K562 (cell line): ENCODE data around the gene CHCHD1. TPM values are rescaled to one million over a fixed set of nuclear protein-coding genes. Genes with fewer than 3 reads are reported as not detected.

ENCODE experiments used
- ELF2 ChIP-seq: fragments of 250-450 bp; sonication (Bioruptor Pico); IDR thresholded peaks from 2 replicates; pipeline ENCODE4 v1.5.0; 2021; ENCODE audit warnings: mild to moderate bottlenecking
- HDGF ChIP-seq: fragments of 450-650 bp; IDR thresholded peaks from 2 replicates; pipeline ENCODE4 v1.6.1; 2016
- HIVEP1 ChIP-seq: fragments of 250-450 bp; sonication (Bioruptor Pico); IDR thresholded peaks from 2 replicates; pipeline ENCODE4 v1.4.0; 2020; ENCODE audit warnings: mild to moderate bottlenecking
- KHSRP ChIP-seq: fragments of 450-650 bp; IDR thresholded peaks from 2 replicates; pipeline ENCODE4 v1.6.1; 2017
- L3MBTL2 ChIP-seq: fragments of 450-650 bp; IDR thresholded peaks from 2 replicates; pipeline ENCODE4 v1.6.1; 2016; ENCODE audit warnings: mild to moderate bottlenecking, moderate library complexity
- NFRKB ChIP-seq: fragments of 450-650 bp; IDR thresholded peaks from 2 replicates; pipeline ENCODE4 v1.6.1; 2016; ENCODE audit warnings: low read depth
- NR2F6 ChIP-seq: fragments of 450-650 bp; formaldehyde crosslinking; IDR thresholded peaks from 2 replicates; pipeline ENCODE4 v1.4.0; 2020; ENCODE audit warnings: mild to moderate bottlenecking
- POLR3G ChIP-seq: IDR thresholded peaks from 2 replicates; pipeline ENCODE4 v1.6.1; 2011; ENCODE audit not compliant: insufficient read length, insufficient replicate concordance; ENCODE audit errors: extremely low read depth
- TAF7 ChIP-seq: fragments of 450-650 bp; IDR thresholded peaks from 2 replicates; pipeline ENCODE4 v1.6.1; 2016; ENCODE audit warnings: missing genetic modification characterization, missing compliant biosample characterization
- TCF7L2 ChIP-seq: fragments of 150-350 bp; IDR thresholded peaks from 2 replicates; pipeline ENCODE4 v1.6.1; 2016; ENCODE audit warnings: low read depth, mild to moderate bottlenecking, low read length, moderate library complexity
- ZBED1 ChIP-seq: IDR thresholded peaks from 2 replicates; pipeline ENCODE4 v1.6.1; 2014
- ZNF143 ChIP-seq: sonication (generic); formaldehyde crosslinking; IDR thresholded peaks from 2 replicates; pipeline ENCODE4 v1.9.0; 2022; ENCODE audit warnings: mild to moderate bottlenecking, missing genetic modification reagents
- polyA plus RNA-seq, 8 experiments: library from polyadenylated mRNA; depleted of rRNA in 4 of 8; stranded (reverse) in 5 of 8; unstranded in 3 of 8; fragments of >200 nt; fragmentation: Nextera tagmentation in 2 of 8; fragmentation: Illumina TruSeq in 1 of 8; extraction: Ambion mirVana in 2 of 8; extraction: Trizol in 1 of 8; gene quantifications; 2 replicates each; pipeline versions ENCODE4 v1.2.1 to v1.2.3, GENCODE V29; 2011 to 2014; ENCODE audit warnings: inconsistent platforms in 1 of 8, missing spikeins in 1 of 8
- total RNA-seq, 7 experiments: library from RNA; depleted of rRNA in 6 of 7; stranded (reverse); fragments of >200 nt in 6 of 7; fragmentation: Illumina TruSeq in 2 of 7; extraction: Trizol in 2 of 7; gene quantifications; 2 replicates each; pipeline versions ENCODE4 v1.2.1 to v1.2.3, GENCODE V29; 2011 to 2021; ENCODE audit warnings: low replicate concordance in 1 of 7
- TF ChIP-seq, protein P1 (sequence below): fragments of 250-450 bp; sonication (Bioruptor Pico); IDR thresholded peaks from 2 replicates; pipeline ENCODE4 v1.8.0; 2022; ENCODE audit warnings: moderate library complexity, mild to moderate bottlenecking, inconsistent platforms
- TF ChIP-seq, protein P2 (sequence below): fragments of 150-350 bp; IDR thresholded peaks from 2 replicates; pipeline ENCODE4 v1.6.1; 2014; ENCODE audit warnings: low read depth, mild to moderate bottlenecking, low read length, borderline replicate concordance
- TF ChIP-seq, protein P3 (sequence below), 2 experiments: fragments of 450-650 bp; IDR thresholded peaks; 2 replicates each; pipeline ENCODE4 v1.6.1; 2018; ENCODE audit warnings: mild to moderate bottlenecking in 2 of 2, low read depth in 1 of 2; ENCODE audit not compliant: partially characterized antibody in 2 of 2
- TF ChIP-seq, protein P4 (sequence below): conservative IDR thresholded peaks from 2 replicates; pipeline ENCODE4 v1.6.1; 2011; ENCODE audit warnings: low read depth, mild to moderate bottlenecking, low read length; ENCODE audit not compliant: control insufficient read depth

The CHCHD1 gene
- total and polyA plus RNA-seq, 9 of the 15 experiments (the other 6 are each of a cell fraction or from before 2014, with no cell fraction given) = 52.9 to 126 (median 83.4) TPM

DNA sequence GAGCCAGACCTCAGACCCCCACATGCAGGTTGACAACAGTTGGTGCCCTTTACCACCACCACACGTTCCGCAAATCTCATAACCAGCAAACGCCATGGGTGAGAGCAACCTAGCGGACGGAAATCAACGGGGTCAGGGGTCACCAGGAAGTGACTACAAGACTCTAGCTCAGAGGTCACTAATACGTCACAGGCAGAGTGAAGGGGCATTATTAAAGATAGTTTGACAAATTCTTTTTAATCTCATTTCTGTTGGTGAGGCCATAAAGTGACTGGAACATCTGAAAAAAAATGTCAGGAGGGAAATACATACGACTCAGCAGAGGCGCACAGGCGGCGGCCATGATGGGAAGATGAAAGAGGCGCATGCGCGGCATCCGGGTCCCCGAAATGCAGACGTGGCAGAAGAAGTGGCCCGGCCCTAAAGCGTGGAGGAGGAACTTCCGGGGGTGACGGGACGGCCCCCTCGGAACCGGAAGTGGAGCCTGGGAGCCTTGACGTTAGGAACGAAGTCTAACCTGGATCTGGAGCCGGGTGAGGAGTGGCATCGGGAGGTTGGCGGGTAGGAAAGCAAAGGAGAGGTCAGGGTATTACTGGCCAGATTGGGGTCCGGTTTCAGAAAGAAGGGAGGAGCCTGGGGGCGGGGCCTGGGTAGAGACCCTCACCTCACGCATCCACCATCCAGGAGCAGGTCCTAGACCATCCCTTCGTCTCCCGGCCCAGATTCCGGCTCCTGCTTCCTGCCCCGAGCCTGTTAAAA is 37.8 kb upstream of the CHCHD1 start, which contains the start of gene SEC24C (continued):
- TF ChIP-seq, protein P1, sequence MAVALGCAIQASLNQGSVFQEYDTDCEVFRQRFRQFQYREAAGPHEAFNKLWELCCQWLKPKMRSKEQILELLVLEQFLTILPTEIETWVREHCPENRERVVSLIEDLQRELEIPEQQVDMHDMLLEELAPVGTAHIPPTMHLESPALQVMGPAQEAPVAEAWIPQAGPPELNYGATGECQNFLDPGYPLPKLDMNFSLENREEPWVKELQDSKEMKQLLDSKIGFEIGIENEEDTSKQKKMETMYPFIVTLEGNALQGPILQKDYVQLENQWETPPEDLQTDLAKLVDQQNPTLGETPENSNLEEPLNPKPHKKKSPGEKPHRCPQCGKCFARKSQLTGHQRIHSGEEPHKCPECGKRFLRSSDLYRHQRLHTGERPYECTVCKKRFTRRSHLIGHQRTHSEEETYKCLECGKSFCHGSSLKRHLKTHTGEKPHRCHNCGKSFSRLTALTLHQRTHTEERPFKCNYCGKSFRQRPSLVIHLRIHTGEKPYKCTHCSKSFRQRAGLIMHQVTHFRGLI (CRISPR knock-in tag) = peak; percentile 58; the same call in 1 of the 2 replicates
- TF ChIP-seq NFRKB = peak; percentile 99
- TF ChIP-seq, protein P2, sequence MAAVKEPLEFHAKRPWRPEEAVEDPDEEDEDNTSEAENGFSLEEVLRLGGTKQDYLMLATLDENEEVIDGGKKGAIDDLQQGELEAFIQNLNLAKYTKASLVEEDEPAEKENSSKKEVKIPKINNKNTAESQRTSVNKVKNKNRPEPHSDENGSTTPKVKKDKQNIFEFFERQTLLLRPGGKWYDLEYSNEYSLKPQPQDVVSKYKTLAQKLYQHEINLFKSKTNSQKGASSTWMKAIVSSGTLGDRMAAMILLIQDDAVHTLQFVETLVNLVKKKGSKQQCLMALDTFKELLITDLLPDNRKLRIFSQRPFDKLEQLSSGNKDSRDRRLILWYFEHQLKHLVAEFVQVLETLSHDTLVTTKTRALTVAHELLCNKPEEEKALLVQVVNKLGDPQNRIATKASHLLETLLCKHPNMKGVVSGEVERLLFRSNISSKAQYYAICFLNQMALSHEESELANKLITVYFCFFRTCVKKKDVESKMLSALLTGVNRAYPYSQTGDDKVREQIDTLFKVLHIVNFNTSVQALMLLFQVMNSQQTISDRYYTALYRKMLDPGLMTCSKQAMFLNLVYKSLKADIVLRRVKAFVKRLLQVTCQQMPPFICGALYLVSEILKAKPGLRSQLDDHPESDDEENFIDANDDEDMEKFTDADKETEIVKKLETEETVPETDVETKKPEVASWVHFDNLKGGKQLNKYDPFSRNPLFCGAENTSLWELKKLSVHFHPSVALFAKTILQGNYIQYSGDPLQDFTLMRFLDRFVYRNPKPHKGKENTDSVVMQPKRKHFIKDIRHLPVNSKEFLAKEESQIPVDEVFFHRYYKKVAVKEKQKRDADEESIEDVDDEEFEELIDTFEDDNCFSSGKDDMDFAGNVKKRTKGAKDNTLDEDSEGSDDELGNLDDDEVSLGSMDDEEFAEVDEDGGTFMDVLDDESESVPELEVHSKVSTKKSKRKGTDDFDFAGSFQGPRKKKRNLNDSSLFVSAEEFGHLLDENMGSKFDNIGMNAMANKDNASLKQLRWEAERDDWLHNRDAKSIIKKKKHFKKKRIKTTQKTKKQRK = 0 out of 2 replicates have a peak, but pooled peaks have one; percentile 31
- TF ChIP-seq, protein P3, sequence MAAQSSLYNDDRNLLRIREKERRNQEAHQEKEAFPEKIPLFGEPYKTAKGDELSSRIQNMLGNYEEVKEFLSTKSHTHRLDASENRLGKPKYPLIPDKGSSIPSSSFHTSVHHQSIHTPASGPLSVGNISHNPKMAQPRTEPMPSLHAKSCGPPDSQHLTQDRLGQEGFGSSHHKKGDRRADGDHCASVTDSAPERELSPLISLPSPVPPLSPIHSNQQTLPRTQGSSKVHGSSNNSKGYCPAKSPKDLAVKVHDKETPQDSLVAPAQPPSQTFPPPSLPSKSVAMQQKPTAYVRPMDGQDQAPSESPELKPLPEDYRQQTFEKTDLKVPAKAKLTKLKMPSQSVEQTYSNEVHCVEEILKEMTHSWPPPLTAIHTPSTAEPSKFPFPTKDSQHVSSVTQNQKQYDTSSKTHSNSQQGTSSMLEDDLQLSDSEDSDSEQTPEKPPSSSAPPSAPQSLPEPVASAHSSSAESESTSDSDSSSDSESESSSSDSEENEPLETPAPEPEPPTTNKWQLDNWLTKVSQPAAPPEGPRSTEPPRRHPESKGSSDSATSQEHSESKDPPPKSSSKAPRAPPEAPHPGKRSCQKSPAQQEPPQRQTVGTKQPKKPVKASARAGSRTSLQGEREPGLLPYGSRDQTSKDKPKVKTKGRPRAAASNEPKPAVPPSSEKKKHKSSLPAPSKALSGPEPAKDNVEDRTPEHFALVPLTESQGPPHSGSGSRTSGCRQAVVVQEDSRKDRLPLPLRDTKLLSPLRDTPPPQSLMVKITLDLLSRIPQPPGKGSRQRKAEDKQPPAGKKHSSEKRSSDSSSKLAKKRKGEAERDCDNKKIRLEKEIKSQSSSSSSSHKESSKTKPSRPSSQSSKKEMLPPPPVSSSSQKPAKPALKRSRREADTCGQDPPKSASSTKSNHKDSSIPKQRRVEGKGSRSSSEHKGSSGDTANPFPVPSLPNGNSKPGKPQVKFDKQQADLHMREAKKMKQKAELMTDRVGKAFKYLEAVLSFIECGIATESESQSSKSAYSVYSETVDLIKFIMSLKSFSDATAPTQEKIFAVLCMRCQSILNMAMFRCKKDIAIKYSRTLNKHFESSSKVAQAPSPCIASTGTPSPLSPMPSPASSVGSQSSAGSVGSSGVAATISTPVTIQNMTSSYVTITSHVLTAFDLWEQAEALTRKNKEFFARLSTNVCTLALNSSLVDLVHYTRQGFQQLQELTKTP (IDR thresholded peaks at IDR 0.05; ENCODE audit: low read depth in 1 of 2, partially characterized antibody in 2 of 2) = peak; percentile 37 to 94
- peak; percentile 64 for TF ChIP-seq L3MBTL2
- peak; percentile 97 for TF ChIP-seq TAF7 (tag)
- no peak for TF ChIP-seq POLR3G
- peak; percentile 68; the same call in 1 of the 2 replicates for TF ChIP-seq HIVEP1
- TF ChIP-seq, protein P4, sequence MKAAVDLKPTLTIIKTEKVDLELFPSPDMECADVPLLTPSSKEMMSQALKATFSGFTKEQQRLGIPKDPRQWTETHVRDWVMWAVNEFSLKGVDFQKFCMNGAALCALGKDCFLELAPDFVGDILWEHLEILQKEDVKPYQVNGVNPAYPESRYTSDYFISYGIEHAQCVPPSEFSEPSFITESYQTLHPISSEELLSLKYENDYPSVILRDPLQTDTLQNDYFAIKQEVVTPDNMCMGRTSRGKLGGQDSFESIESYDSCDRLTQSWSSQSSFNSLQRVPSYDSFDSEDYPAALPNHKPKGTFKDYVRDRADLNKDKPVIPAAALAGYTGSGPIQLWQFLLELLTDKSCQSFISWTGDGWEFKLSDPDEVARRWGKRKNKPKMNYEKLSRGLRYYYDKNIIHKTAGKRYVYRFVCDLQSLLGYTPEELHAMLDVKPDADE = peak; percentile 69
- TF ChIP-seq HDGF = no peak
- TF ChIP-seq KHSRP = peak; percentile 75
- 0 out of 2 replicates have a peak, but pooled peaks have one; percentile 54 for TF ChIP-seq TCF7L2
- TF ChIP-seq ZBED1 = peak; percentile 65
- peak; percentile 52; the same call in 1 of the 2 replicates for TF ChIP-seq ZNF143 (CRISPR knock-in tag)
- no peak; the same call in 1 of the 2 replicates for TF ChIP-seq ELF2 (CRISPR knock-in tag)
- peak; percentile 90 for TF ChIP-seq NR2F6
